A549 (cell line): Measurements from ENCODE around the gene CPT1B. TPM values are rescaled to one million over a fixed set of nuclear protein-coding genes. Genes with fewer than 3 reads are reported as not detected.

Source experiments
- ATAC-seq, 2 experiments: fragments of 200-7000 bp in 1 of 2; fragments of >200 bp in 1 of 2; cut with Nextera tagmentation in 1 of 2; cut with Tn5 transposase in 1 of 2; 3 replicates each; pipeline versions ENCODE4 v1.8.0 to v1.9.1; 2018 to 2020; ENCODE audit warnings: mild to moderate bottlenecking in 1 of 2, moderate library complexity in 1 of 2
- CTCF ChIA-PET: fragments of 300-600 bp; sonication (Branson Sonifier 250); formaldehyde crosslinking; extraction: SDS; loops from one replicate; lab custom pipeline; 2021; ENCODE audit warnings: antibody characterized with exemption, inconsistent platforms; lab: Yijun Ruan, JAX
- POLR2A ChIA-PET: fragments of 350-600 bp; formaldehyde crosslinking; extraction: SDS; loops from one replicate; lab custom pipeline; 2021; ENCODE audit warnings: antibody characterized with exemption, inconsistent platforms; lab: Yijun Ruan, JAX
- DNase-seq, 2 experiments: peaks; one replicate each; pipeline versions ENCODE4 v3.0.0 to v3.0.0-alpha.2; 2011 to 2016; ENCODE audit warnings: low read depth in 1 of 2, low spot score in 1 of 2
- FAIRE-seq: peaks from 2 replicates; lab custom pipeline; 2011; peaks lifted over from hg19 to GRCh38; lab: Jason Lieb, UNC
- H3K27ac ChIP-seq, 2 experiments: fragments of >200 bp; sonication (Bioruptor Twin); formaldehyde crosslinking; 3 replicates each; pipeline ENCODE4 v1.5.1; 2016 to 2017
- H3K4me1 ChIP-seq: fragments of >200 bp; sonication (Bioruptor Twin); formaldehyde crosslinking; 3 replicates; pipeline ENCODE4 v1.6.1; 2016
- H3K4me2 ChIP-seq: fragments of >200 bp; sonication (Bioruptor Twin); formaldehyde crosslinking; 3 replicates; pipeline ENCODE4 v1.6.1; 2016
- H3K4me3 ChIP-seq: fragments of >200 bp; sonication (Bioruptor Twin); formaldehyde crosslinking; 3 replicates; pipeline ENCODE4 v1.5.1; 2016
- H3K9me3 ChIP-seq: fragments of >200 bp; sonication (Bioruptor Twin); formaldehyde crosslinking; 3 replicates; pipeline ENCODE4 v1.6.1; 2016
- BCL3 ChIP-seq: fragments of >200 bp; sonication (Bioruptor Twin); formaldehyde crosslinking; IDR thresholded peaks from 3 replicates; pipeline ENCODE4 v1.6.1; 2016
- BHLHE40 ChIP-seq: IDR thresholded peaks from 2 replicates; pipeline ENCODE4 v1.6.1; 2012; ENCODE audit warnings: low read depth, low read length, inconsistent platforms
- CBX2 ChIP-seq: fragments of 200-600 bp; sonication (generic); IDR thresholded peaks from 2 replicates; pipeline ENCODE4 v1.6.1; 2016; ENCODE audit warnings: low read depth, mild to moderate bottlenecking, borderline replicate concordance
- CBX8 ChIP-seq: fragments of 200-600 bp; sonication (generic); IDR thresholded peaks from 2 replicates; pipeline ENCODE4 v1.6.1; 2016
- CHD2 ChIP-seq: fragments of 150-350 bp; IDR thresholded peaks from 2 replicates; pipeline ENCODE4 v1.6.1; 2014; ENCODE audit warnings: low read length; ENCODE audit not compliant: partially characterized antibody
- CHD4 ChIP-seq: fragments of 200-600 bp; sonication (generic); IDR thresholded peaks from 2 replicates; pipeline ENCODE4 v1.6.1; 2016; ENCODE audit warnings: antibody characterized with exemption, mild to moderate bottlenecking, borderline replicate concordance
- EHF ChIP-seq: fragments of 250-450 bp; sonication (Bioruptor Pico); IDR thresholded peaks from 2 replicates; pipeline ENCODE4 v1.5.0; 2020; ENCODE audit warnings: mild to moderate bottlenecking
- EHMT2 ChIP-seq: fragments of 200-600 bp; sonication (generic); IDR thresholded peaks from 2 replicates; pipeline ENCODE4 v1.6.1; 2016; ENCODE audit warnings: antibody characterized with exemption, low read depth, mild to moderate bottlenecking, moderate library complexity
- EP300 ChIP-seq, 2 experiments: fragments of >200 bp; sonication (Bioruptor Twin); formaldehyde crosslinking; IDR thresholded peaks; 2 replicates in 1 of 2; 3 replicates in 1 of 2; pipeline ENCODE4 v1.6.1; 2016 to 2017
- ESRRA ChIP-seq: fragments of 150-350 bp; IDR thresholded peaks from 2 replicates; pipeline ENCODE4 v1.6.1; 2014; ENCODE audit warnings: mild to moderate bottlenecking, low read length, borderline replicate concordance
- FOSL2 ChIP-seq, 2 experiments: fragments of 450-650 bp in 1 of 2; fragments of >200 bp in 1 of 2; sonication (Bioruptor Twin) in 1 of 2; formaldehyde crosslinking; IDR thresholded peaks; 2 replicates each; pipeline versions ENCODE4 v1.5.0 to v1.6.1; 2016 to 2020; ENCODE audit warnings: mild to moderate bottlenecking in 1 of 2, moderate library complexity in 1 of 2
- HDAC2 ChIP-seq: fragments of 200-600 bp; sonication (generic); IDR thresholded peaks from 2 replicates; pipeline ENCODE4 v1.6.1; 2016
- HOXB5 ChIP-seq: fragments of 250-450 bp; sonication (Bioruptor Pico); IDR thresholded peaks from 2 replicates; pipeline ENCODE4 v1.5.0; 2020; ENCODE audit warnings: mild to moderate bottlenecking, moderate library complexity
- KDM1A ChIP-seq: fragments of 200-600 bp; sonication (generic); IDR thresholded peaks from 2 replicates; pipeline ENCODE4 v1.6.1; 2016; ENCODE audit warnings: low read depth, mild to moderate bottlenecking
- KDM5A ChIP-seq: fragments of 200-600 bp; sonication (generic); IDR thresholded peaks from 2 replicates; pipeline ENCODE4 v1.6.1; 2016; ENCODE audit warnings: antibody characterized with exemption, mild to moderate bottlenecking
- MAX ChIP-seq: IDR thresholded peaks from 2 replicates; pipeline ENCODE4 v1.6.1; 2012
- MYC ChIP-seq: IDR thresholded peaks from 2 replicates; pipeline ENCODE4 v1.6.1; 2012; ENCODE audit warnings: mild to moderate bottlenecking, inconsistent platforms, low read length, improper control_type of control experiment, borderline replicate concordance
- NPAS2 ChIP-seq: fragments of 250-450 bp; sonication (Bioruptor Pico); IDR thresholded peaks from 2 replicates; pipeline ENCODE4 v1.8.0; 2022; ENCODE audit warnings: mild to moderate bottlenecking, moderate library complexity, borderline replicate concordance
- NR3C1 ChIP-seq: fragments of >200 bp; sonication (Bioruptor Twin); formaldehyde crosslinking; IDR thresholded peaks from 3 replicates; pipeline ENCODE4 v1.6.1; 2017
- PBX3 ChIP-seq: IDR thresholded peaks from 2 replicates; pipeline ENCODE4 v1.6.1; 2012
- POLR2A ChIP-seq: IDR thresholded peaks from 2 replicates; pipeline ENCODE4 v1.6.1; 2012; ENCODE audit warnings: mild to moderate bottlenecking, low read length
- RAD21 ChIP-seq, 2 experiments: fragments of >200 bp in 1 of 2; sonication (Bioruptor Twin) in 1 of 2; formaldehyde crosslinking in 1 of 2; IDR thresholded peaks in 1 of 2; conservative IDR thresholded peaks in 1 of 2; 2 replicates in 1 of 2; 3 replicates in 1 of 2; pipeline ENCODE4 v1.6.1; 2012 to 2018; ENCODE audit warnings: inconsistent platforms in 1 of 2
- RARB ChIP-seq: fragments of 250-450 bp; sonication (Bioruptor Pico); IDR thresholded peaks from 2 replicates; pipeline ENCODE4 v1.8.0; 2021; ENCODE audit warnings: mild to moderate bottlenecking, moderate library complexity
- SMC3 ChIP-seq: fragments of >200 bp; sonication (Bioruptor Twin); formaldehyde crosslinking; IDR thresholded peaks from 3 replicates; pipeline ENCODE4 v1.6.1; 2018; ENCODE audit warnings: inconsistent platforms
- TFCP2L1 ChIP-seq: fragments of 250-450 bp; sonication (Bioruptor Pico); IDR thresholded peaks from 2 replicates; pipeline ENCODE4 v1.5.0; 2021; ENCODE audit warnings: mild to moderate bottlenecking
- USF2 ChIP-seq: fragments of 450-650 bp; IDR thresholded peaks from 2 replicates; pipeline ENCODE4 v1.6.1; 2014; ENCODE audit warnings: antibody characterized with exemption
- ZSCAN20 ChIP-seq: fragments of 250-450 bp; sonication (Bioruptor Pico); IDR thresholded peaks from 2 replicates; pipeline ENCODE4 v1.8.0; 2022; ENCODE audit warnings: mild to moderate bottlenecking, moderate library complexity
- WGBS: methylation state at CpG from one replicate; pipeline ENCODE4 v1.1.6; 2017; ENCODE audit errors: missing lambda C conversion rate; 5-methylcytosine and 5-hydroxymethylcytosine counted together
- polyA plus RNA-seq, 4 experiments: library from polyadenylated mRNA; depleted of rRNA in 3 of 4; stranded (reverse); fragments of >200 nt; fragmentation: RNase III in 1 of 4; extraction: RNeasy Plus Mini Kit Qiagen cat#74134 plus additional on column Dnase treatment in 1 of 4; gene quantifications; 2 replicates in 3 of 4; 3 replicates in 1 of 4; pipeline ENCODE4 v1.2.3, GENCODE V29; 2011 to 2017

Gene CPT1B
- polyA plus RNA-seq, 2 of the 4 experiments (the other 2 are of a cell fraction): 12.1 to 26.5 TPM

- POLR2A ChIA-PET: no interaction called here
- FAIRE-seq (no peak), ATAC-seq (no peak), DNase-seq (no peak)
- no peak overlapping the region for H3K27ac ChIP-seq
- no peak overlapping the region for H3K4me2 ChIP-seq
- WGBS: no CpG with 5 or more reads among the region's 16 CpGs
- no peak overlapping the region for H3K4me3 ChIP-seq
- peaks cover 14% of the 10 kb centered on the region for H3K4me1 ChIP-seq
- CTCF ChIA-PET: no interaction called here
- no peaks in the 10 kb centered on the region for H3K9me3 ChIP-seq
- TF ChIP-seq BCL3: no peak
- no peak for TF ChIP-seq USF2
- TF ChIP-seq CHD4: no peak
- TF ChIP-seq CHD2: no peak
- no peak for TF ChIP-seq KDM5A
- no peak for TF ChIP-seq EHMT2
- no peak for TF ChIP-seq EP300 (IDR thresholded peaks at IDR 0.05)
- no peak for TF ChIP-seq HDAC2
These were observed 54.8 kb downstream of the CPT1B start for GRCh38 chr22:50523458-50523805.

GRCh38 chr22:50522806-50523438, 55.3 kb downstream of the CPT1B start:
- DNase-seq (no peak), FAIRE-seq (no peak), ATAC-seq (no peak)
- no peak overlapping the region for H3K4me3 ChIP-seq
- H3K27ac ChIP-seq: no peak overlapping the region
- H3K4me2 ChIP-seq: no peak overlapping the region
- WGBS: 100% methylated on average over 2 of the region's 22 CpGs
- no peak for TF ChIP-seq PBX3
- no peaks in the 10 kb centered on the region for H3K9me3 ChIP-seq
- ChIA-PET CTCF (no interaction called here), POLR2A (interaction anchor here (0.9 kb wide), 1 partner anchor 15 kb away, joined by 6 read pairs; the partner anchor contains the start of genes LMF2 and NCAPH2)
- H3K4me1 ChIP-seq: peaks cover 14% of the 10 kb centered on the region

- H3K9me3 ChIP-seq: no peaks in the 10 kb centered on the region
- no peak for ATAC-seq
- ChIA-PET CTCF (interaction anchor here (1.0 kb wide), 1 partner anchor 98 kb away, joined by 4 read pairs; no protein-coding TSS in a partner anchor), POLR2A (interaction anchor here (0.6 to 0.9 kb wide), 2 partner anchors 14 to 66 kb away, joined by 4 to 6 read pairs; partner anchors contain the start of genes LMF2 and NCAPH2)
- TF ChIP-seq RARB (CRISPR knock-in tag) (no peak), CBX8 (no peak), NR3C1 (no peak), EHF (CRISPR knock-in tag) (no peak), RAD21 (conservative IDR thresholded peaks at IDR 0.05 in 1 of 2, IDR thresholded peaks at IDR 0.05 in 1 of 2) (no peak), HOXB5 (CRISPR knock-in tag) (no peak), EP300 (IDR thresholded peaks at IDR 0.05) (no peak), BHLHE40 (no peak)
- DNase-seq: no peak
- no peak for FAIRE-seq
- peaks cover 11% of the 10 kb centered on the region for H3K4me1 ChIP-seq
- no peak overlapping the region for H3K27ac ChIP-seq
- 80% methylated on average over 1 of the region's 15 CpGs for whole genome bisulfite sequencing
- H3K4me3 ChIP-seq: no peak overlapping the region
- H3K4me2 ChIP-seq: no peak overlapping the region
These were observed 55.9 kb downstream of the CPT1B start for GRCh38 chr22:50522208-50522805.

- Histone ChIP-seq H3K4me2 (no peak overlapping the region), H3K4me1 (0 out of 3 replicates have a peak, but pooled peaks cover 7% of the 10 kb centered on the region), H3K9me3 (no peaks in the 10 kb centered on the region), H3K4me3 (no peak overlapping the region), H3K27ac (no peak overlapping the region)
- WGBS: 88% methylated on average over 10 of the region's 10 CpGs
- FAIRE-seq (no peak), DNase-seq (no peak), ATAC-seq (no peak)
- CTCF ChIA-PET: interaction anchor here (1.0 kb wide), 1 partner anchor 98 kb away, joined by 4 read pairs; no protein-coding TSS in a partner anchor
- POLR2A ChIA-PET: interaction anchor here (0.6 to 0.9 kb wide), 2 partner anchors 14 to 65 kb away, joined by 4 to 6 read pairs; partner anchors contain the start of genes LMF2 and NCAPH2
- TF ChIP-seq KDM5A (no peak), USF2 (no peak), KDM1A (no peak), ESRRA (no peak), MAX (no peak), EHMT2 (no peak), FOSL2 (IDR thresholded peaks at IDR 0.05) (no peak), FOSL2 (CRISPR knock-in tag; IDR thresholded peaks at IDR 0.05) (no peak), POLR2A (no peak), TFCP2L1 (CRISPR knock-in tag) (no peak), MYC (no peak), CBX2 (no peak), NPAS2 (CRISPR knock-in tag) (no peak), ZSCAN20 (CRISPR knock-in tag) (no peak), SMC3 (no peak), RAD21 (conservative IDR thresholded peaks at IDR 0.05 in 1 of 2, IDR thresholded peaks at IDR 0.05 in 1 of 2) (no peak)
These were observed 56.5 kb downstream of the CPT1B start for GRCh38 chr22:50521710-50522109.
